Activated naive CD4-positive, alpha-beta T cell treated with anti-CD3 and anti-CD28 coated beads, Interleukin-2, amount 50 U/mL, for 16 hours (primary cell): Measurements from ENCODE around the gene NECTIN3.

ENCODE experiments used
- DNase-seq: peaks from one replicate; pipeline ENCODE4 v3.0.0-alpha.2; 2020

NECTIN3 gene

GRCh38 chr3:111087924-111088469 is 16.4 kb downstream of the NECTIN3 start:
- no peak for DNase-seq

GRCh38 chr3:111096487-111097209 is 25.0 kb downstream of the NECTIN3 start:
- DNase-seq, result no peak

GRCh38 chr3:111103807-111104206 is 32.2 kb downstream of the NECTIN3 start:
- DNase-seq, result no peak

GRCh38 chr3:111106993-111107661 is 35.5 kb downstream of the NECTIN3 start:
- DNase-seq, result no peak

- no peak for DNase-seq
Observed at GRCh38 chr3:111107662-111108035, 36.0 kb downstream of the NECTIN3 start.

GRCh38 chr3:111112913-111113312 is 41.3 kb downstream of the NECTIN3 start:
- no peak for DNase-seq

- no peak for DNase-seq
Observed at GRCh38 chr3:111128884-111129283, 57.3 kb downstream of the NECTIN3 start.

- DNase-seq, result no peak
Observed at GRCh38 chr3:111130827-111131226, 59.2 kb downstream of the NECTIN3 start.

GRCh38 chr3:111134302-111134701 is 62.7 kb downstream of the NECTIN3 start:
- no peak for DNase-seq

GRCh38 chr3:111151438-111151837 is 79.8 kb downstream of the NECTIN3 start:
- DNase-seq, result no peak

- DNase-seq, result no peak
Observed at GRCh38 chr3:111152496-111152895, 80.9 kb downstream of the NECTIN3 start.

GRCh38 chr3:111156517-111156916 is 84.9 kb downstream of the NECTIN3 start:
- DNase-seq, result no peak

- no peak for DNase-seq
Observed at GRCh38 chr3:111159391-111159790, 87.8 kb downstream of the NECTIN3 start.

GRCh38 chr3:111164621-111165020 is 93.0 kb downstream of the NECTIN3 start:
- no peak for DNase-seq

- DNase-seq, result no peak
Observed at GRCh38 chr3:111165411-111165810, 93.8 kb downstream of the NECTIN3 start.

- DNase-seq, result no peak
Observed at GRCh38 chr3:111173328-111173900, 101.8 kb downstream of the NECTIN3 start.

GRCh38 chr3:111173906-111174305 is 102.3 kb downstream of the NECTIN3 start:
- no peak for DNase-seq

- DNase-seq, result no peak
Observed at GRCh38 chr3:111190518-111190917, 118.9 kb downstream of the NECTIN3 start.

- DNase-seq, result no peak
Observed at GRCh38 chr3:111193472-111193871, 121.9 kb downstream of the NECTIN3 start.

GRCh38 chr3:111194048-111194447 is 122.4 kb downstream of the NECTIN3 start:
- no peak for DNase-seq

- DNase-seq, result no peak
Observed at GRCh38 chr3:111197485-111197884, 125.9 kb downstream of the NECTIN3 start.

GRCh38 chr3:111200027-111200426 is 128.4 kb downstream of the NECTIN3 start:
- DNase-seq, result no peak

GRCh38 chr3:111210003-111210711 is 138.5 kb downstream of the NECTIN3 start:
- no peak for DNase-seq
